Measurements from ENCODE around the gene FKBP3. TPM values are rescaled to one million over a fixed set of nuclear protein-coding genes. Genes with fewer than 3 reads are reported as not detected.

The FKBP3 gene
- total and polyA plus RNA-seq, 2 of the 4 experiments (the other 2 are of a cell fraction): 8.6 to 45.3 TPM

DNA sequence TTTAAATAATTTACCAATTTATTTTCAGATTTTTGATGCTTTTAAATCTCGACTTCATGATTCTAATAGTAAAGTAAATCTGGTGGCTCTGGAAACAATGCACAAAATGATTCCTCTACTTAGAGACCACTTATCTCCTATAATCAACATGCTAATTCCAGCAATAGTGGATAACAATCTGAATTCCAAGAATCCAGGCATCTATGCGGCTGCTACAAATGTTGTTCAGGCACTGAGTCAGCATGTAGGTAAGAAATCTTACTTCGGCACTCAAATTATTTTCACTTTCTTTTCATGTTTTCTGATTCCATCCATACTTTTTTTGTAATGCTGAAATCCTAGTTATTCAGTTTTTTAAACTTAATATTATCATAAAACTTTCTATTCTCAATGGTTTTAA is 65.9 kb downstream of the FKBP3 start:
- ATAC-seq (ENCODE audit: low read depth) (no peak), DNase-seq (no peak)
- POLR2A ChIA-PET (ENCODE audit: unreplicated experiment): no interaction called here

More for the DNA sequence above, 65.9 kb downstream of the FKBP3 start:
- Histone ChIP-seq H3K27me3 (ENCODE audit: control insufficient read depth, insufficient read depth, low read length) (no peaks in the 10 kb centered on the region), H3K56ac (ENCODE audit: extremely low read depth, insufficient read depth, low read length) (no peak overlapping the region), H3K18ac (ENCODE audit: low read depth, low read length) (no peak overlapping the region), H3K27ac (ENCODE audit: insufficient read depth, low read length) (no peak overlapping the region), H4K20me1 (ENCODE audit: insufficient read depth, low read length) (no peaks in the 10 kb centered on the region), H2BK20ac (ENCODE audit: low read depth, low read length) (no peak overlapping the region), H3K4me3 (ENCODE audit: insufficient read depth, low read depth, low read length) (no peak overlapping the region), H3K4me2 (ENCODE audit: low read depth, low read length) (no peak overlapping the region), H4K91ac (ENCODE audit: insufficient read depth, low read depth, low read length) (no peak overlapping the region), H2BK5ac (ENCODE audit: low read depth, low read length, poor library complexity, severe bottlenecking) (no peak overlapping the region), H3K23ac (ENCODE audit: low read depth, low read length) (no peak overlapping the region), H2BK15ac (ENCODE audit: low read depth, low read length) (no peak overlapping the region), H3K9me1 (ENCODE audit: insufficient read depth, low read length) (no peaks in the 10 kb centered on the region), H3K14ac (replicated peaks; ENCODE audit: low read depth, low read length) (no peak overlapping the region), H3K79me1 (ENCODE audit: low read depth in 1 of 2, low read length in 2 of 2) (peaks cover 0 to 9% of the 10 kb centered on the region in 2 experiments; a peak in 3 of 4 replicates), H2BK120ac (ENCODE audit: low read depth, low read length) (no peak overlapping the region), H3K9ac (ENCODE audit: low read depth, low read length) (no peak overlapping the region), H2AK9ac (replicated peaks; ENCODE audit: low read depth, low read length, poor library complexity) (no peak overlapping the region), H3K9me3 (ENCODE audit: control insufficient read depth, insufficient read depth, low read length) (no peaks in the 10 kb centered on the region), H3K4ac (ENCODE audit: low read depth, low read length) (no peak overlapping the region), H4K8ac (ENCODE audit: low read depth in 2 of 2, low read length in 2 of 2) (no peak overlapping the region), H3K36me3 (ENCODE audit: control insufficient read depth, insufficient read depth, low read length) (0 out of 2 replicates have a peak, but pooled peaks cover 1% of the 10 kb centered on the region), H2AK5ac (ENCODE audit: low read depth, low read length) (no peak overlapping the region), H3K4me1 (ENCODE audit: control insufficient read depth, insufficient read depth, low read length) (no peaks in the 10 kb centered on the region), H2AFZ (replicated peaks; ENCODE audit: low read length, poor library complexity) (no peak overlapping the region), H4K5ac (ENCODE audit: low read depth, low read length) (no peak overlapping the region)
- dilution Hi-C loops (cut with HindIII; ENCODE audit: low sequenced_read_pairs, unreplicated experiment) (no loop called here), in situ Hi-C loops (cut with MboI; ENCODE audit: low sequenced_read_pairs) (no loop called here), intact Hi-C loops (cut with micrococcal nuclease) (loop anchor here (5.0 kb wide), 1 partner anchor 41 kb away; no protein-coding TSS in a partner anchor)
- CTCF ChIA-PET: no interaction called here
- no TSS peak for BruUV-seq (replicated peaks)
- TF ChIP-seq RAD21 (IDR thresholded peaks at IDR 0.05; ENCODE audit: low read length) (no peak), MXI1 (IDR thresholded peaks at IDR 0.05; ENCODE audit: borderline replicate concordance, low read depth, low read length) (no peak), SMC3 (IDR thresholded peaks at IDR 0.05; ENCODE audit: low read depth, low read length) (no peak), CTCF (conservative IDR thresholded peaks at IDR 0.05; ENCODE audit: low read depth, low read length) (no peak), POLR2A (IDR thresholded peaks at IDR 0.05; ENCODE audit: low read depth, low read length) (no peak), MAZ (IDR thresholded peaks at IDR 0.05; ENCODE audit: borderline replicate concordance, low read depth, low read length) (no peak), RCOR1 (IDR thresholded peaks at IDR 0.05; ENCODE audit: insufficient replicate concordance, low read length) (no peak), CEBPB (IDR thresholded peaks at IDR 0.05; ENCODE audit: low read depth, low read length) (no peak), RFX5 (IDR thresholded peaks at IDR 0.05; ENCODE audit: low read depth, low read length) (no peak), CHD1 (IDR thresholded peaks at IDR 0.05; ENCODE audit: low read depth, low read length) (no peak), MAFK (IDR thresholded peaks at IDR 0.05; ENCODE audit: low read depth, low read length) (no peak), ELK1 (IDR thresholded peaks at IDR 0.05; ENCODE audit: borderline replicate concordance, low read depth, low read length) (no peak), NFE2L2 (IDR thresholded peaks at IDR 0.05; ENCODE audit: low read depth, low read length) (no peak)
- WGBS, 2 experiments (ENCODE audit: extremely low coverage in 2 of 2, insufficient read length in 1 of 2): no CpG with 5 or more reads among the region's 3 CpGs
